Endothelial cell of umbilical vein (primary cell): Measurements from ENCODE around the gene SLC7A10. TPM values are rescaled to one million over a fixed set of nuclear protein-coding genes. Genes with fewer than 3 reads are reported as not detected.

Source experiments
- BruUV-seq: library from RNA; stranded (reverse); fragments of 400-500 nt; replicated peaks from 2 replicates; lab custom pipeline; 2021; lab: Mats Ljungman, UMichigan
- CTCF ChIA-PET: fragments of 300-600, 350-600 bp; sonication (Branson Sonifier 250); formaldehyde crosslinking; loops from one replicate; lab custom pipeline; 2021; ENCODE audit warnings: antibody characterized with exemption, inconsistent platforms; lab: Charles Lee
- POLR2A ChIA-PET: fragments of 300-600, 350-600 bp; sonication (Branson Sonifier 250); formaldehyde crosslinking; loops from one replicate; lab custom pipeline; 2021; ENCODE audit warnings: antibody characterized with exemption, inconsistent platforms; lab: Charles Lee
- DNase-seq: peaks from one replicate; pipeline ENCODE4 v3.0.0-alpha.2; 2011; ENCODE audit warnings: low read depth, low spot score
- FAIRE-seq: peaks from 2 replicates; lab custom pipeline; 2011; peaks lifted over from hg19 to GRCh38; lab: Jason Lieb, UNC
- H2AFZ ChIP-seq: 2 replicates; pipeline ENCODE4 v1.6.0; 2012; ENCODE audit warnings: low read depth, low read length, control low read depth, inconsistent platforms
- H3K27ac ChIP-seq: 2 replicates; pipeline ENCODE4 v1.5.1; 2011; ENCODE audit warnings: low read depth, mild to moderate bottlenecking, control low read depth, low read length, moderate library complexity; ENCODE audit not compliant: insufficient read depth
- H3K27me3 ChIP-seq, 2 experiments: 2 replicates each; pipeline versions ENCODE4 v1.6.0 to v1.6.1; 2011; ENCODE audit warnings: low read length in 2 of 2, mixed read lengths in 1 of 2; ENCODE audit not compliant: control insufficient read depth in 2 of 2, insufficient read depth in 2 of 2
- H3K36me3 ChIP-seq, 2 experiments: 2 replicates in 1 of 2; 3 replicates in 1 of 2; pipeline ENCODE4 v1.5.1; 2011; ENCODE audit warnings: low read length in 2 of 2, mild to moderate bottlenecking in 1 of 2, moderate library complexity in 1 of 2; ENCODE audit not compliant: control insufficient read depth in 2 of 2, insufficient read depth in 2 of 2; ENCODE audit errors: extremely low read depth in 1 of 2
- H3K4me1 ChIP-seq: 3 replicates; pipeline ENCODE4 v1.5.1; 2011; ENCODE audit warnings: mild to moderate bottlenecking, low read length; ENCODE audit not compliant: control insufficient read depth, insufficient read depth; ENCODE audit errors: extremely low read depth
- H3K4me2 ChIP-seq: 2 replicates; pipeline ENCODE4 v1.6.1; 2011; ENCODE audit warnings: low read length, control low read depth, mixed read lengths; ENCODE audit not compliant: insufficient read depth
- H3K4me3 ChIP-seq, 3 experiments: fragments of 200-600 bp in 1 of 3; sonication (generic), shearing (Covaris generic) in 1 of 3; replicated peaks in 1 of 3; 2 replicates each; pipeline ENCODE4 v1.5.1; 2011 to 2016; ENCODE audit warnings: control low read depth in 3 of 3, low read length in 3 of 3, mild to moderate bottlenecking in 2 of 3, inconsistent platforms in 1 of 3, low read depth in 1 of 3, moderate library complexity in 1 of 3; ENCODE audit not compliant: insufficient read depth in 1 of 3
- H3K79me2 ChIP-seq: 2 replicates; pipeline ENCODE4 v1.6.0; 2012; ENCODE audit warnings: low read length, inconsistent platforms; ENCODE audit not compliant: control insufficient read depth, insufficient read depth
- H3K9ac ChIP-seq: replicated peaks from 2 replicates; pipeline ENCODE3; 2011; ENCODE audit warnings: low read length, control low read depth; ENCODE audit not compliant: insufficient read depth; ENCODE audit errors: extremely low read depth
- H3K9me1 ChIP-seq: replicated peaks from 3 replicates; pipeline ENCODE4 v1.6.0; 2011; ENCODE audit warnings: mild to moderate bottlenecking, low read length; ENCODE audit not compliant: control insufficient read depth, insufficient read depth; ENCODE audit errors: extremely low read depth
- H3K9me3 ChIP-seq: replicated peaks from 2 replicates; pipeline ENCODE4 v1.5.1; 2012; ENCODE audit warnings: low read length, inconsistent platforms; ENCODE audit not compliant: control insufficient read depth, insufficient read depth
- H4K20me1 ChIP-seq: replicated peaks from 2 replicates; pipeline ENCODE3; 2011; ENCODE audit warnings: mild to moderate bottlenecking, low read length; ENCODE audit not compliant: control insufficient read depth, insufficient read depth; ENCODE audit errors: extremely low read depth
- CTCF ChIP-seq, 2 donors: IDR thresholded peaks; 1 replicate in 1 of 2; 2 replicates in 1 of 2; pipeline ENCODE4 v1.5.1; 2011; ENCODE audit warnings: low read length in 2 of 2, mild to moderate bottlenecking in 2 of 2, moderate library complexity in 2 of 2, control low read depth in 1 of 2, inconsistent platforms in 1 of 2, low read depth in 1 of 2; ENCODE audit not compliant: insufficient read depth in 1 of 2; ENCODE audit errors: extremely low read depth in 1 of 2
- EZH2 ChIP-seq: IDR thresholded peaks from 2 replicates; pipeline ENCODE4 v1.6.1; 2012; ENCODE audit warnings: borderline replicate concordance, low read depth, mild to moderate bottlenecking, moderate library complexity, low read length, inconsistent platforms; ENCODE audit not compliant: severe bottlenecking
- FOS ChIP-seq: IDR thresholded peaks from 2 replicates; pipeline ENCODE4 v1.6.1; 2011; ENCODE audit warnings: mild to moderate bottlenecking, low read length, moderate library complexity, borderline replicate concordance; ENCODE audit not compliant: insufficient read depth
- GATA2 ChIP-seq: IDR thresholded peaks from 2 replicates; pipeline ENCODE4 v1.7.0; 2011; ENCODE audit warnings: low read depth, mild to moderate bottlenecking, moderate library complexity, mixed read lengths, low read length; ENCODE audit not compliant: insufficient read length, insufficient read depth
- JUN ChIP-seq: IDR thresholded peaks from 2 replicates; pipeline ENCODE4 v1.6.1; 2011; ENCODE audit warnings: borderline replicate concordance, low read depth; ENCODE audit not compliant: insufficient read length, insufficient read depth
- MYC ChIP-seq: IDR thresholded peaks from one replicate; pipeline ENCODE4 v1.6.1; 2011; ENCODE audit warnings: mild to moderate bottlenecking, low read depth, low read length
- POLR2A ChIP-seq: IDR thresholded peaks from 2 replicates; pipeline ENCODE4 v1.6.1; 2012; ENCODE audit warnings: low read depth, mild to moderate bottlenecking, control low read depth, low read length
- POLR2AphosphoS5 ChIP-seq: IDR thresholded peaks from 2 replicates; pipeline ENCODE4 v1.6.1; 2012; ENCODE audit warnings: low read depth, mild to moderate bottlenecking, control low read depth, low read length, moderate library complexity; ENCODE audit not compliant: insufficient read depth
- dilution Hi-C: fragments of 300-500 bp; cut with MboI; formaldehyde crosslinking; loops from one replicate; pipeline ENCODE4 v1.15.0; 2019; ENCODE audit warnings: low sequenced_read_pairs; ENCODE audit not compliant: extremely low pct_ligation_motif_present
- intact Hi-C: fragments of 100-400 bp; cut with micrococcal nuclease; formaldehyde crosslinking; loops from one replicate; pipeline ENCODE4 v1.10.0; 2022
- polyA plus RNA-seq, 4 experiments: library from polyadenylated mRNA; depleted of rRNA in 3 of 4; stranded (reverse) in 3 of 4; unstranded in 1 of 4; fragments of >200 nt; gene quantifications; 2 replicates each; pipeline versions ENCODE4 v1.2.1 to v1.2.3, GENCODE V29; 2011 to 2012; ENCODE audit warnings: missing spikeins in 1 of 4
- total RNA-seq: library from RNA; stranded (reverse); gene quantifications from 2 replicates; pipeline ENCODE4 v1.2.3, GENCODE V29; 2021
- TF ChIP-seq, protein P1 (sequence below): IDR thresholded peaks from 2 replicates; pipeline ENCODE4 v1.6.1; 2011; ENCODE audit not compliant: insufficient read depth, insufficient read length

Gene SLC7A10
- total and polyA plus RNA-seq, 2 donors (not counting 3 experiments of a cell fraction or from before 2014, with no cell fraction given): not detected

- dilution Hi-C loops: no loop called here
- Histone ChIP-seq H3K79me2 (no peaks in the 10 kb centered on the region), H3K27ac (no peak overlapping the region), H3K4me3 (no peak overlapping the region), H4K20me1 (no peaks in the 10 kb centered on the region), H3K9me3 (no peaks in the 10 kb centered on the region), H3K27me3 (no peaks in the 10 kb centered on the region), H3K36me3 (no peaks in the 10 kb centered on the region), H2AFZ (no peak overlapping the region), H3K4me1 (no peaks in the 10 kb centered on the region), H3K4me2 (no peak overlapping the region), H3K9ac (no peak overlapping the region), H3K9me1 (no peaks in the 10 kb centered on the region)
- ChIA-PET POLR2A (no interaction called here), CTCF (interaction anchor here (0.6 kb wide), 1 partner anchor 366 kb away, joined by 3 read pairs; no protein-coding TSS in a partner anchor)
- TF ChIP-seq FOS (no peak), CTCF (IDR thresholded peaks at IDR 0.05; ENCODE audit: extremely low read depth in 1 of 2, insufficient read depth in 1 of 2, low read depth in 1 of 2, low read length in 2 of 2) (no peak), EZH2 (no peak), MYC (no peak), POLR2AphosphoS5 (no peak), POLR2A (no peak), GATA2 (no peak), JUN (no peak)
- TF ChIP-seq, protein P1, sequence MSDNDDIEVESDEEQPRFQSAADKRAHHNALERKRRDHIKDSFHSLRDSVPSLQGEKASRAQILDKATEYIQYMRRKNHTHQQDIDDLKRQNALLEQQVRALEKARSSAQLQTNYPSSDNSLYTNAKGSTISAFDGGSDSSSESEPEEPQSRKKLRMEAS: no peak
- BruUV-seq: no TSS peak
- intact Hi-C loops: no loop called here
- FAIRE-seq: no peak
- DNase-seq: no peak
Observed at GRCh38 chr19:33271246-33272021, 45.8 kb upstream of the SLC7A10 start.
